K562 (cell line): ENCODE results near the gene APOBEC3A.

ENCODE experiments used
- CBX8 ChIP-seq: fragments of 200-600 bp; sonication (generic); IDR thresholded peaks from 2 replicates; pipeline ENCODE4 v1.6.1; 2012; ENCODE audit warnings: borderline replicate concordance, mixed run types, low read depth, mild to moderate bottlenecking, moderate library complexity, mixed read lengths, low read length, control low read depth, inconsistent platforms; ENCODE audit not compliant: poor library complexity, severe bottlenecking; ENCODE audit errors: extremely low read depth
- CREB1 ChIP-seq, 2 experiments: sonication (generic) in 1 of 2; formaldehyde crosslinking in 1 of 2; IDR thresholded peaks; 2 replicates each; pipeline versions ENCODE4 v1.6.1 to v1.8.0; 2012 to 2022; ENCODE audit warnings: inconsistent platforms in 1 of 2, mild to moderate bottlenecking in 1 of 2, missing genetic modification reagents in 1 of 2, moderate library complexity in 1 of 2
- GABPA ChIP-seq: fragments of 200-800 bp; sonication (Bioruptor generic); conservative IDR thresholded peaks from 2 replicates; pipeline ENCODE4 v1.6.1; 2016; ENCODE audit warnings: low read depth, missing genetic modification characterization, missing compliant biosample characterization
- NR1H2 ChIP-seq: sonication (generic); formaldehyde crosslinking; IDR thresholded peaks from 2 replicates; pipeline ENCODE4 v1.4.0; 2020; ENCODE audit warnings: mild to moderate bottlenecking, missing genetic modification reagents
- SOX6 ChIP-seq: fragments of 450-650 bp; IDR thresholded peaks from 2 replicates; pipeline ENCODE4 v1.6.1; 2014; ENCODE audit warnings: mild to moderate bottlenecking
- TRIM28 ChIP-seq: fragments of 450-650 bp; IDR thresholded peaks from 2 replicates; pipeline ENCODE4 v1.6.1; 2017
- TF ChIP-seq, protein P1 (sequence below), 3 experiments: IDR thresholded peaks in 2 of 3; conservative IDR thresholded peaks in 1 of 3; 2 replicates each; pipeline ENCODE4 v1.5.1; 2011 to 2012; ENCODE audit warnings: low read length in 3 of 3, mild to moderate bottlenecking in 3 of 3, control low read depth in 2 of 3, improper control_type of control experiment in 1 of 3, inconsistent platforms in 1 of 3, low read depth in 1 of 3, mixed read lengths in 1 of 3, moderate library complexity in 1 of 3; ENCODE audit not compliant: insufficient read depth in 2 of 3
- TF ChIP-seq, protein P2 (sequence below): fragments of 200-800 bp; sonication (Bioruptor generic); IDR thresholded peaks from 2 replicates; pipeline ENCODE4 v1.6.1; 2017; ENCODE audit warnings: missing genetic modification characterization, missing compliant biosample characterization

DNA sequence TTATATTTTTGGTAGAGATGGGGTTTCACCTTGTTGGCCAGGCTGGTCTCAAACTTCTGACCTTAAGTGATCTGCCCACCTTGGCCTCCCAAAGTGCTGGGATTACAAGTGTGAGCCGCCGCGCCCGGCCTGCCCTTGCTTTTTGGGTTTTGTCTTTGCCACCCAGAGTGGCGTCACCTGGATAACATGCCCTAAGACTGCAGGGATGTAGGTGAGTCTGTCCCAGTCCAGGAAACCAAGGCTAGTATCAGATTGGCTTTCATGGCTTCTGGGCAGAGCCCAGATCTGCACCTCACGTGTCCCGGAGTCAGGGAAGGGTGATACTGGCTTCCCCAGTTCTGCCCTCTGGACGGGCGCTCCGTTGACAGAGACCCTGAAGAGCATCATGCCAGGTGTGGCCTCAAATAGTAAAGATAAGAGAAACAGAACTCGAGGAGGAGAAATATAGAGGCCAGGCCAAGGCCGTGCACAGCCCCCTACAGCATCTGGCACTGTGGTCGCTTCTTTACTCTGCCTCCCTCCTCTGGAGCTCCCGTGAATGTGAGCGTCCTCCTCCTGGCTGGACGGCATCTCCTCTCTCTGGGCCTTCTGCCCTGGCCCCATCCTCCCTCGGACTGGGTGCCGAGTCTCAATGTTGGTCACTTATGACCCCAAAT, 16.9 kb downstream of the APOBEC3A start:
- TF ChIP-seq, protein P1, sequence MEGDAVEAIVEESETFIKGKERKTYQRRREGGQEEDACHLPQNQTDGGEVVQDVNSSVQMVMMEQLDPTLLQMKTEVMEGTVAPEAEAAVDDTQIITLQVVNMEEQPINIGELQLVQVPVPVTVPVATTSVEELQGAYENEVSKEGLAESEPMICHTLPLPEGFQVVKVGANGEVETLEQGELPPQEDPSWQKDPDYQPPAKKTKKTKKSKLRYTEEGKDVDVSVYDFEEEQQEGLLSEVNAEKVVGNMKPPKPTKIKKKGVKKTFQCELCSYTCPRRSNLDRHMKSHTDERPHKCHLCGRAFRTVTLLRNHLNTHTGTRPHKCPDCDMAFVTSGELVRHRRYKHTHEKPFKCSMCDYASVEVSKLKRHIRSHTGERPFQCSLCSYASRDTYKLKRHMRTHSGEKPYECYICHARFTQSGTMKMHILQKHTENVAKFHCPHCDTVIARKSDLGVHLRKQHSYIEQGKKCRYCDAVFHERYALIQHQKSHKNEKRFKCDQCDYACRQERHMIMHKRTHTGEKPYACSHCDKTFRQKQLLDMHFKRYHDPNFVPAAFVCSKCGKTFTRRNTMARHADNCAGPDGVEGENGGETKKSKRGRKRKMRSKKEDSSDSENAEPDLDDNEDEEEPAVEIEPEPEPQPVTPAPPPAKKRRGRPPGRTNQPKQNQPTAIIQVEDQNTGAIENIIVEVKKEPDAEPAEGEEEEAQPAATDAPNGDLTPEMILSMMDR (IDR thresholded peaks at IDR 0.05 in 2 of 3, conservative IDR thresholded peaks at IDR 0.05 in 1 of 3; ENCODE audit: insufficient read depth in 2 of 3, low read depth in 1 of 3, low read length in 3 of 3): 0 out of 6 replicates have a peak, but pooled peaks of 1 of the 3 experiments have one; percentile 9
- TF ChIP-seq CBX8 (no peak), CREB1 (IDR thresholded peaks at IDR 0.05) (no peak), CREB1 (CRISPR knock-in tag; IDR thresholded peaks at IDR 0.05) (no peak), SOX6 (no peak), TRIM28 (no peak), GABPA (tag) (no peak), NR1H2 (CRISPR knock-in tag) (no peak)
- TF ChIP-seq, protein P2, sequence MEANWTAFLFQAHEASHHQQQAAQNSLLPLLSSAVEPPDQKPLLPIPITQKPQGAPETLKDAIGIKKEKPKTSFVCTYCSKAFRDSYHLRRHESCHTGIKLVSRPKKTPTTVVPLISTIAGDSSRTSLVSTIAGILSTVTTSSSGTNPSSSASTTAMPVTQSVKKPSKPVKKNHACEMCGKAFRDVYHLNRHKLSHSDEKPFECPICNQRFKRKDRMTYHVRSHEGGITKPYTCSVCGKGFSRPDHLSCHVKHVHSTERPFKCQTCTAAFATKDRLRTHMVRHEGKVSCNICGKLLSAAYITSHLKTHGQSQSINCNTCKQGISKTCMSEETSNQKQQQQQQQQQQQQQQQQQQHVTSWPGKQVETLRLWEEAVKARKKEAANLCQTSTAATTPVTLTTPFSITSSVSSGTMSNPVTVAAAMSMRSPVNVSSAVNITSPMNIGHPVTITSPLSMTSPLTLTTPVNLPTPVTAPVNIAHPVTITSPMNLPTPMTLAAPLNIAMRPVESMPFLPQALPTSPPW (CRISPR knock-in tag): no peak
